ENCODE data around the gene PACSIN2.

PACSIN2 gene

GRCh38 chr22:42947211-42947990 is 67.5 kb downstream of the PACSIN2 start:
- TF ChIP-seq CTCF (IDR thresholded peaks at IDR 0.05; ENCODE audit: control extremely low read depth, extremely low read depth, low read depth, missing control alignments): no peak
- POLR2A ChIA-PET: interaction anchor here (0.6 to 1.0 kb wide), 2 partner anchors 14 to 34 kb away, joined by 3 read pairs; no protein-coding TSS in a partner anchor
- CTCF ChIA-PET: interaction anchor here (0.7 to 2.1 kb wide), 7 partner anchors 10 to 53 kb away, joined by 3 to 6 read pairs (median 5); no protein-coding TSS in a partner anchor
- no peak for DNase-seq (ENCODE audit: extremely low spot score)

GRCh38 chr22:42946546-42947198 is 68.3 kb downstream of the PACSIN2 start:
- POLR2A ChIA-PET: interaction anchor here (0.6 kb wide), 1 partner anchor 33 kb away, joined by 3 read pairs; no protein-coding TSS in a partner anchor
- DNase-seq (ENCODE audit: extremely low spot score): no peak
- CTCF ChIA-PET: interaction anchor here (0.7 to 3.1 kb wide), 7 partner anchors 8 to 54 kb away, joined by 3 to 10 read pairs (median 5); no protein-coding TSS in a partner anchor
- no peak for TF ChIP-seq CTCF (IDR thresholded peaks at IDR 0.05; ENCODE audit: control extremely low read depth, extremely low read depth, low read depth, missing control alignments)

GRCh38 chr22:42945736-42946135 is 69.2 kb downstream of the PACSIN2 start:
- no peak for TF ChIP-seq CTCF (IDR thresholded peaks at IDR 0.05; ENCODE audit: control extremely low read depth, extremely low read depth, low read depth, missing control alignments)
- DNase-seq (ENCODE audit: extremely low spot score): no peak
- POLR2A ChIA-PET: interaction anchor here (0.6 to 1.6 kb wide), 3 partner anchors 12 to 193 kb away, joined by 4 to 5 read pairs (median 5); no protein-coding TSS in a partner anchor
- CTCF ChIA-PET: interaction anchor here (0.9 to 3.1 kb wide), 9 partner anchors 9 to 331 kb away, joined by 3 to 10 read pairs (median 4); partner anchors contain the start of gene POLDIP3

GRCh38 chr22:42945027-42945426 is 69.9 kb downstream of the PACSIN2 start:
- TF ChIP-seq CTCF (IDR thresholded peaks at IDR 0.05; ENCODE audit: control extremely low read depth, extremely low read depth, low read depth, missing control alignments): no peak
- no peak for DNase-seq (ENCODE audit: extremely low spot score)
- ChIA-PET CTCF (interaction anchor here (0.9 to 3.1 kb wide), 9 partner anchors 10 to 331 kb away, joined by 3 to 10 read pairs (median 5); partner anchors contain the start of gene POLDIP3), POLR2A (interaction anchor here (0.6 to 1.6 kb wide), 3 partner anchors 11 to 192 kb away, joined by 4 to 5 read pairs (median 5); no protein-coding TSS in a partner anchor)

- DNase-seq (ENCODE audit: extremely low spot score): no peak
- CTCF ChIA-PET: interaction anchor here (1.0 to 3.1 kb wide), 8 partner anchors 10 to 330 kb away, joined by 3 to 10 read pairs (median 6); partner anchors contain the start of gene POLDIP3
- TF ChIP-seq CTCF (IDR thresholded peaks at IDR 0.05; ENCODE audit: control extremely low read depth, extremely low read depth, low read depth, missing control alignments): no peak
- POLR2A ChIA-PET: interaction anchor here (0.7 to 1.6 kb wide), 3 partner anchors 10 to 329 kb away, joined by 3 to 5 read pairs (median 5); no protein-coding TSS in a partner anchor
Observed at GRCh38 chr22:42944409-42944808, 70.5 kb downstream of the PACSIN2 start.

GRCh38 chr22:42943981-42944380 is 71.0 kb downstream of the PACSIN2 start:
- POLR2A ChIA-PET: interaction anchor here (0.7 kb wide), 1 partner anchor 329 kb away, joined by 3 read pairs; no protein-coding TSS in a partner anchor
- TF ChIP-seq CTCF (IDR thresholded peaks at IDR 0.05; ENCODE audit: control extremely low read depth, extremely low read depth, low read depth, missing control alignments): no peak
- CTCF ChIA-PET: interaction anchor here (1.2 to 3.1 kb wide), 6 partner anchors 10 to 76 kb away, joined by 5 to 10 read pairs (median 7); no protein-coding TSS in a partner anchor
- DNase-seq (ENCODE audit: extremely low spot score): no peak

All from GM10248 (cell line).